H1 (cell line): ENCODE results near the gene ILF2. TPM values are rescaled to one million over a fixed set of nuclear protein-coding genes. Genes with fewer than 3 reads are reported as not detected.

Experiments
- ATF2 ChIP-seq: IDR thresholded peaks from 2 replicates; pipeline ENCODE4 v1.6.1; 2012; ENCODE audit warnings: low read length, inconsistent platforms
- BRCA1 ChIP-seq: IDR thresholded peaks from 2 replicates; pipeline ENCODE4 v1.6.1; 2012; ENCODE audit warnings: low read depth, low read length, improper control_type of control experiment
- CBX5 ChIP-seq: fragments of 300-800, 300-1000 bp; sonication (generic); IDR thresholded peaks from 2 replicates; pipeline ENCODE4 v1.7.1; 2016; ENCODE audit warnings: antibody characterized with exemption, low read length, low read depth
- CBX8 ChIP-seq: fragments of 300-800, 300-1000 bp; sonication (generic); IDR thresholded peaks from 2 replicates; pipeline ENCODE4 v1.7.1; 2016; ENCODE audit warnings: low read depth, low read length, borderline replicate concordance
- CHD1 ChIP-seq: IDR thresholded peaks from 2 replicates; pipeline ENCODE4 v1.6.1; 2012; ENCODE audit warnings: low read depth, low read length, improper control_type of control experiment
- CTCF ChIP-seq, 3 experiments: IDR thresholded peaks; 1 replicate in 2 of 3; 2 replicates in 1 of 3; pipeline versions ENCODE4 v1.5.1 to v1.6.1; 2011; ENCODE audit warnings: low read length in 3 of 3, mild to moderate bottlenecking in 3 of 3, inconsistent platforms in 2 of 3, low read depth in 1 of 3, moderate library complexity in 1 of 3; ENCODE audit not compliant: insufficient read depth in 1 of 3; ENCODE audit errors: control extremely low read depth in 1 of 3
- EP300 ChIP-seq, 2 experiments: IDR thresholded peaks; 1 replicate in 1 of 2; 2 replicates in 1 of 2; pipeline ENCODE4 v1.6.1; 2011 to 2012; ENCODE audit warnings: low read depth in 2 of 2, low read length in 2 of 2, mild to moderate bottlenecking in 2 of 2, borderline replicate concordance in 1 of 2, inconsistent platforms in 1 of 2, moderate library complexity in 1 of 2
- FOSL1 ChIP-seq: IDR thresholded peaks from 2 replicates; pipeline ENCODE4 v1.6.1; 2011; ENCODE audit warnings: mild to moderate bottlenecking, low read depth, low read length, moderate library complexity; ENCODE audit not compliant: insufficient read depth
- GABPA ChIP-seq: IDR thresholded peaks from 2 replicates; pipeline ENCODE4 v1.6.1; 2011; ENCODE audit warnings: mild to moderate bottlenecking, low read length, moderate library complexity, borderline replicate concordance; ENCODE audit not compliant: insufficient read depth
- HDAC6 ChIP-seq: IDR thresholded peaks from one replicate; pipeline ENCODE4 v1.7.1; 2012; ENCODE audit warnings: low read depth, mild to moderate bottlenecking, inconsistent platforms, low read length, moderate library complexity
- KDM4A ChIP-seq: IDR thresholded peaks from one replicate; pipeline ENCODE4 v1.7.1; 2012; ENCODE audit warnings: low read depth, mild to moderate bottlenecking, moderate library complexity, low read length, inconsistent platforms; ENCODE audit not compliant: severe bottlenecking
- MAFK ChIP-seq: IDR thresholded peaks from 2 replicates; pipeline ENCODE4 v1.6.1; 2012; ENCODE audit warnings: low read depth, mild to moderate bottlenecking, improper control_type of control experiment, low read length
- NANOG ChIP-seq: IDR thresholded peaks from 2 replicates; pipeline ENCODE4 v1.6.1; 2011; ENCODE audit warnings: low read length, low read depth, mild to moderate bottlenecking, inconsistent platforms; ENCODE audit not compliant: insufficient read depth, poor library complexity, severe bottlenecking
- PHF8 ChIP-seq: fragments of 200-600 bp; sonication (generic); conservative IDR thresholded peaks from 2 replicates; pipeline ENCODE4 v1.7.1; 2012; ENCODE audit warnings: low read depth, mild to moderate bottlenecking, inconsistent platforms, low read length, moderate library complexity
- POLR2AphosphoS5 ChIP-seq: IDR thresholded peaks from 2 replicates; pipeline ENCODE4 v1.6.1; 2011; ENCODE audit warnings: low read depth, low read length
- SP4 ChIP-seq: IDR thresholded peaks from 2 replicates; pipeline ENCODE4 v1.6.1; 2012; ENCODE audit warnings: low read length, inconsistent platforms
- TAF1 ChIP-seq: IDR thresholded peaks from 2 replicates; pipeline ENCODE4 v1.6.1; 2011; ENCODE audit warnings: mild to moderate bottlenecking, low read depth, low read length
- TBP ChIP-seq: IDR thresholded peaks from 2 replicates; pipeline ENCODE4 v1.6.1; 2011; ENCODE audit warnings: low read depth, low read length, improper control_type of control experiment
- YY1 ChIP-seq: IDR thresholded peaks from 2 replicates; pipeline ENCODE4 v1.6.1; 2011; ENCODE audit warnings: low read depth, mild to moderate bottlenecking, low read length
- ZNF274 ChIP-seq: IDR thresholded peaks from 2 replicates; pipeline ENCODE4 v1.7.0; 2012; ENCODE audit warnings: low read length, borderline replicate concordance; ENCODE audit errors: extremely low read depth
- polyA plus RNA-seq, 7 experiments: library from polyadenylated mRNA; depleted of rRNA in 3 of 7; stranded (reverse) in 5 of 7; unstranded in 2 of 7; fragments of >200 nt in 5 of 7; fragments of 200-250 nt in 2 of 7; gene quantifications; 1 replicate in 5 of 7; 2 replicates in 1 of 7; 4 replicates in 1 of 7; pipeline versions ENCODE4 v1.2.1 to v1.2.3, GENCODE V29; 2011 to 2013; ENCODE audit warnings: missing spikeins in 2 of 7, mixed read lengths in 2 of 7
- total RNA-seq: library from RNA; stranded (reverse); fragmentation: NEBNext Ultra II Directional; extraction: Animal tissue kit (Norgen Biotek cat#: 25700); gene quantifications from 2 replicates; pipeline ENCODE4 v1.2.1, GENCODE V29; 2021

ILF2 gene
- total and polyA plus RNA-seq, 2 of the 8 experiments (the other 6 are each of a cell fraction or from before 2014, with no cell fraction given), result 389 to 474 TPM

GRCh38 chr1:153670859-153671627 lies at the start of gene ILF2 (continued):
- TF ChIP-seq GABPA (no peak), TBP (peak; percentile 100), CBX8 (no peak), YY1 (peak; percentile 90), FOSL1 (no peak), MAFK (peak; percentile 88; the same call in 1 of the 2 replicates), CTCF (IDR thresholded peaks at IDR 0.05; ENCODE audit: control extremely low read depth in 1 of 3, insufficient read depth in 1 of 3, low read depth in 1 of 3, low read length in 3 of 3) (peak in 1 of 3 experiments; percentile 27; a peak in 1 of 4 replicates), SP4 (no peak), CHD1 (no peak), TAF1 (peak; percentile 98), NANOG (no peak), HDAC6 (no peak), ZNF274 (no peak), POLR2AphosphoS5 (peak; percentile 97), EP300 (IDR thresholded peaks at IDR 0.05; ENCODE audit: borderline replicate concordance in 1 of 2, low read depth in 2 of 2, low read length in 2 of 2) (no peak), KDM4A (no peak), BRCA1 (0 out of 2 replicates have a peak, but pooled peaks have one; percentile 4), CBX5 (no peak), ATF2 (peak; percentile 97), PHF8 (peak; percentile 90; the same call in 1 of the 2 replicates)
